Kasumi-1 (cell line): Measurements from ENCODE around the gene DACH1.

Experiments used
- DNase-seq, 2 experiments: peaks; one replicate each; lab custom pipeline; 2025; lab: John Stamatoyannopoulos, UW

Gene DACH1

DNA sequence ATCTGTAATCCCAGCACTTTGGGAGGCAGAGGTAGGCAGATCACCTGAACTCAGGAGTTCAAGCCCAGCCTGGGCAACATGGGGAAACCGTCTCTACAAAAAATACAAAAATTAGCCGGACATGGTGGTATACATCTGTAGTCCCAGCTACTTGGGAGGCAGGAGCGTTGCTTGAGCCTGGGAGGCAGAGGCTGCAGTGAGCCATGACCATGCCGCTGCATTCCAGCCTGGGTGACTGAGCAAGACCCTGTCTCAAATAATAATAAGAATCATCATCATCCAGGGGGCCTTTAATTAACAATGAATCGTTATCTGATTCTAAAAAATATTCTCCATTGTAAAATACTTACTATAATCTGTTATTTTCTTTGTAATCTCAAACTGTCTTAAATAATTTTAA is 283.4 kb downstream of the DACH1 start:
- no peak for DNase-seq

GRCh38 chr13:71580614-71581013 is 286.4 kb downstream of the DACH1 start:
- DNase-seq = no peak

- no peak for DNase-seq
Observed at GRCh38 chr13:71578048-71578447, 289.0 kb downstream of the DACH1 start.

- no peak for DNase-seq
Observed at GRCh38 chr13:71577127-71577526, 289.9 kb downstream of the DACH1 start.

- DNase-seq = no peak
Observed at GRCh38 chr13:71576571-71576970, 290.4 kb downstream of the DACH1 start.

DNA sequence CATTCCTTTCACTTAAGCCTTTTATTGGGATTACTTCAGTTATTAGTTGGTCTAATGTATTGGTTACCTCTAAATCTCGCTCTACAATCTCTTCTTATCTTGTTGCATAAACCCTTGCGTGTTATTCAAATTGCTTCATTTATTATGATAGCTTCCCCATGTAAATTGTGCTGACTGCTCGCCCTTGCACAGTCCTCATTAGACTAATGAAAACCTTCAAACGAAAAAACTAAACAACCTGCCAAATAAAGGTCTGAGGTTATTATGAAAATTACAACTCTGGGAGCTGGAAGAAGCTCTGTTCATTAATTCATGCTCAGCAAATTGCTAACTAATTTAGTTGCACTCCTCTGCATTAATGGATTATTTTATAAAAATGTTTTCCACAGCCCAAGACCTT is 320.1 kb downstream of the DACH1 start:
- DNase-seq = no peak

DNA sequence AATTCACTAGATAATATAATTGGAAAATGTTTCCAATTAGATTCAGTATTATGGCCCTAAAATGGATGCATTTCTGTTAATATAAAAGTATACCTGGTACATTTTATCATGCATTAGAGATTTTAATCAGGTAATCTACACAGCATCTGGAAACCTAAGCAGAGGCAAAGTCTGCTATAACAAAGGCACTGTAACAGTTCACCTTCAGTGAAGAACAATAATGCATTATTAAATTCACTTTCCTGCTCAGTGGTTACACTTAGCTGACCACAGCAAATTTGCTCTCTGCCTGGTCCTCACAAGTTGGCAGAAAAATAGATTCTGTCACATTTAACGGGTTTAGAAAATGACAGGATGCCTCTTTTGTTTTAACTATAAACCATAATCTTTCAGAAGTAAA is 326.9 kb downstream of the DACH1 start:
- no peak for DNase-seq

GRCh38 chr13:71536201-71536600 is 330.8 kb downstream of the DACH1 start:
- no peak for DNase-seq

DNA sequence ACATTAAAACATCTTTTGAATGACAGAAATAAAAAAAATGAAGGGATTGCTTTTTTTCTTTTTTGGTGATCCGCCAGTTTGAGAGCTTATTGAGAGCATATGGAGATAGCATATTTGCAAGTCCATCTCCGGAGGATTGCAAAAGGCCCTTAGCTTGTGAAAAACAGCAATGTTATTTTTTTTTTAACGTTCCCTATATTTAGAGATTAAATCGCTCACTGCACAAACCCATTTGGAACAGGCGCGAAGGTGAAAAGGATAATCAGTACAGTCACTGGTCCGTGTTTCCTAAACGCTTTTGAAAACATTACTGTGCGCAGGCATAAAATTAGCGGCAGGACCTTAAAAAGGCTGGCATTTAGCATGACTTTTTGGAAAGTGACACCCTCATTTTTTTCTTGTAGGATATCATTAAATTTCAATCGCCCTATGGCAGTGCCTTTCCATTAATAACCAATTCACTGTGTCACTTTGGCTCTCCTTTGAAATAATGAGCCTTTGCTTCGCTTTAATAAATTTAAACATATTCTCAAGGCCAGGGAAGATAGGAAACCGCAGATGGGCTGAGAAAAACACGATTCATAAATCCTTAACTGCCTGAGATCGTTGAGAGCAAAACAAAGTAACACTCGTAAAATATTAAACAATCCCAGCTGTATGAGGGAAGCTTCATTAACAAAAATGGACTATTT is 342.2 kb downstream of the DACH1 start:
- DNase-seq = no peak

GRCh38 chr13:71524245-71524612 is 342.8 kb downstream of the DACH1 start:
- DNase-seq = no peak

- DNase-seq = no peak
Observed at GRCh38 chr13:71522941-71523526, 344.0 kb downstream of the DACH1 start.

DNA sequence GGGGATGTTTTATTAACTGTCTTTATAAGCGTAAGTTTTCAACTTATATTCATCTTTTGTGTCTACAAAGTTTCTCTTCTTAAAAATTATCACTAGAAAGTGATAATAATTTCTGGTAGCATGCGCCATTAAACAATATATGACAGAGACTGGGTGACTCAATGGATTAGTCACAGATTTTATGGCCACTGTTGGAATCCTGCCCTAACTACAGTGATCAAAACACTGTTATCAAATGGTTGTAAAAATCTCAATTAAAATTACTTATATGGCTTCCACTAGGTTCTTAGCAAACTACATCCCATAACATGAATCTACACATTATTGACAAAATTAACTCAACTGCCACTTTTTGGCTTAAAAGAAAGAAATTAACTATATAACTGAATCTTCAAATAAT is 350.0 kb downstream of the DACH1 start:
- DNase-seq = no peak

GRCh38 chr13:71516521-71516920 is 350.5 kb downstream of the DACH1 start:
- no peak for DNase-seq

- no peak for DNase-seq
Observed at GRCh38 chr13:71515744-71516038, 351.3 kb downstream of the DACH1 start.

DNA sequence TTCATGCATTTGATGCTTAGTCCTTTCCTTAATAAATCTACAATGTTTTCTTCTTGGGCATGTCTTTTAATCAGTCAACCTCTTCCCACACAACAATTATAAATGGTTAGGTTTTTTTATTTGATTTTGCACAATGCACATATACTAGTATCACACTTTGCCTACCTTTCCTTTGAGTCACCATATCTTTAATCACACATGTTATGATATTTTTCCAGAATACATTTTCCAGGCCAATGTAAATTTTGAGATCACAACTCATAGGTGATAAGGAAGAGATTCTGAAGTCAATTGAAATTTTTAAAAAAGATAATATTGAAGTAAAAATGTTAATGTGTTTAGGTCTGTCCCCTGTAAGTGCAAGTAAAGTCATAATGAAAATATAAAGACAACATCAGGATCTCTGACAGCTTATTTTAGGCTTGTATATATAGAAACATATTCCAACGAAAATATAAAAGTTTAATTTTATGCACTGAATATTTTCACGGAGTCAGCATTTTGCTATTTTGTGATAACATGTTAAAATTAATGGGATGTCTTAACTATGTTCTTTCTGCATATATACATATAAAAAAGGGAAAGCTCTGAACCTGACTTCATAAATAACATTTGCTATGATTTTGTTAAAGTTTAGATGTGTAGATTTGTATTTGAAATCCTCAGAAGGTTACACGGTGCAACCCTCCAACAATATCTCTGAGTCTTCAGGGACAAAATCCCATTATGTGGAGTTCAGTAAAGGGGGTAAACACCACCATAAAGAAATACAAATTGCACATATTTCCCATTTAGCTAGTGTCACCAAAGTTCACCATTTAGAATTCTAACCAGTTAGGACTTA is 351.9 kb downstream of the DACH1 start:
- DNase-seq = no peak

DNA sequence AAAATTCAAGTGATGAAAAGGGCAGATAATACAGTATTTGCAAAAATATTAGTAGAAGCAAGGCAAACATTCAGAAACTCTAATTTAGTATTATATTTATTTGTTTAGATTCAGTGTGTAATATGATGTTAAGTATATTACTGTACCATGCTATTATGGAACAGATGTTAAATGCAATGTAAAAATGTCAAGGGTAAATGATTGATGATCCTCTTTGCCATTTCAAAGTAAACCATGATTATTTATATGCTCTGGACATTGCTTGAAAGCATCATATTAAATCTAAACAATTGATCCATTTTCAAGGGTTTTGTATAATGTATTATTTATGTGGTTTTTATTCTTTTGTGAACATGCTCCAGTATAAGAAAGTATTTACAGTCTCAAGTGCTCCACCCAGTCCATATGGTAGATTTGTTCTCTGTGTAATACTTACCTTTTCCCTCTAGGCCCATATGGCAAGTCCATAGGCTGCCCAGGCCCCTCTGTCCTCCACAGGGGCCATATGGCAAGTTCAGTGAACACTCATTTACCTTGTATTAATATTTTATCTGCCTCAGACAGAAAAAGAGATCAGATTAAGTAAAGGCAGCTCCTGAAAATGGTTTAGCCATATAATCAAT is 353.5 kb downstream of the DACH1 start:
- DNase-seq = no peak

- no peak for DNase-seq
Observed at GRCh38 chr13:71503781-71504180, 363.2 kb downstream of the DACH1 start.

DNA sequence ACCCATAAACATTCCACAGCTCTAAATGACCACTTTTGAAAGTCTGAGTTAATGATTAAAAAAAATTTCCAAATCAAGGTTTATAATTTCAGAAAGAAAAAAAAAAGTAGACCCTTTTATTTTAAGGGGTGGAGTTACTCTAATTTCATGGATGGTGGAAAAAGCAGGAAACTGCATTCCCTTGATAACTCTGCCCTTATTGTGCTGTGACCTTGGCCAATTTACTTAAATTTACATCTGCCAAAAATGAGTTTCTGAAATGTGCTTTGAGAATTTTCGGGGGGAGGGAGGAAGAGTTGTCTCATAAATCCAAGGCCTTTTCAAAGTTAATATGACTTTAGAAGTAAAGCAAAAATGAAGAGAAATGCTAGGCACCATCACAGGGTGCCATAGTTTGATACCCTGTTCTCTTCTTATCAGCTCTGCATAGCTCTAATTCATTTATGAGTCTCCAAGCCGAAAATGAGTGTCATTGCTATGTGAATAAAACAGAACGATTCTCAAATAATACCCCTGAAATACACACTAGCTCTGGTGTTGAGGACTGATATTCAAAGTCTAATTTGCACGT is 367.0 kb downstream of the DACH1 start:
- no peak for DNase-seq

- DNase-seq = no peak
Observed at GRCh38 chr13:71499235-71499634, 367.8 kb downstream of the DACH1 start.

GRCh38 chr13:71493189-71493588 is 373.8 kb downstream of the DACH1 start:
- no peak for DNase-seq

DNA sequence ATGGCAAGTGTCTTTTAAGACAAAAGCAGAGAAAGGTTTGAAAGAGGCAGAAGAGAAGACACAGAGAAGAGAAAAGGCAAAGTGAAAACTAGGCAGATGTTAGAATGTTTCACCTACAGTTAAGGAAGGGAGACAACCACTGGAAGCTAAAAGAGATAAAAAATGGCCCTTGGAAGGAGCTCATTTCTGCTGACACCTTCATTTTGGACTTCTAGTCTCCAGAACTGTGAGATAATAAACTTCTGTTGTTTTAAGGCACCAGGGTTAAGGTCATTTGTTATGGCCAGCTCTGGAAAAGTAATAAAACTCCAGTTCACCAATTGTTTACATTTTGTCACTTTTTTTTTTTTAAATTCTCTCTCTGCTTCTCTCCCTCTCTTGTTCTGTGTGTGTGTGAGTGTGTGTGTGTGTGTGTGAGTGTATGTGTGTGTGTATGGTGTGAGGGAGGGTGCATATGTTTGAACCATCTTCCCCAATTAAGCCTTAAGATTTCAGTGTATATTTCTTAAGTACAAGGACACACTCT is 374.6 kb downstream of the DACH1 start:
- no peak for DNase-seq

DNA sequence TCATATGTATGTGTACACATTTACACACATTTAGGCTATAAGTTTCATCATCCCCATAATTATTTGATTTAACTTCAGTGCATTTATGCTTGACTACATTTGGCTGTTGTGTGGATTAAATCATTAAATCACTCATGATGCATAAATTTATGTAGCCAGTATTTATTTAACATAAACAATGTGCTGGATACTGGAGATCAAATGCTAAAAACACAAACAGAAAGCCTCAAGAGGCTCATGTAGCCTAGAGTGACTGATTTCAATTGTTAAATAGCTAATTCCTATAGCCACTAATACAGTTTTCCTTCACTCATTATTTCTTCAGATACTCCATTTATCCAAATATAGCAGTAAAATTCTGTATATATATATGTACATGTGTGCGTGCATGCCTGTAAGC is 376.0 kb downstream of the DACH1 start:
- no peak for DNase-seq
